Peyer's patch (tissue), 4 donors: ENCODE results near the gene ZNF674. TPM values are rescaled to one million over a fixed set of nuclear protein-coding genes. Genes with fewer than 3 reads are reported as not detected.
"Not testable (repeated sequence)": the region's sequence is repeated elsewhere in the genome, so short reads cannot be mapped to it uniquely, and the experiment has no call there.

Experiments used
- DNase-seq, 3 donors: peaks; one replicate each; pipeline ENCODE4 v3.0.0-alpha.2; 2017 to 2019
- H3K27ac ChIP-seq, 4 donors: fragments of 200-600 bp; sonication (generic); one replicate each; pipeline ENCODE4 v1.5.1; 2016 to 2019
- H3K27me3 ChIP-seq, 2 donors: fragments of 200-600 bp; sonication (generic); one replicate each; pipeline ENCODE4 v1.5.1; 2019
- H3K36me3 ChIP-seq, 3 donors: fragments of 200-600 bp; sonication (generic); one replicate each; pipeline ENCODE4 v1.5.1; 2016 to 2019
- H3K4me1 ChIP-seq, 4 donors: fragments of 200-600 bp; sonication (generic); one replicate each; pipeline ENCODE4 v1.5.1; 2016 to 2019
- H3K4me3 ChIP-seq, 4 donors: fragments of 200-600 bp; sonication (generic); 1 replicate in 3 of 4; 2 replicates in 1 of 4; pipeline ENCODE4 v1.5.1; 2016 to 2019; ENCODE audit warnings: mild to moderate bottlenecking in 1 of 4
- H3K9me3 ChIP-seq, 4 donors: fragments of 200-600 bp; sonication (generic); one replicate each; pipeline ENCODE4 v1.5.1; 2016 to 2019; ENCODE audit warnings: mild to moderate bottlenecking in 1 of 4
- POLR2A ChIP-seq, 2 donors: fragments of 450-650 bp; IDR thresholded peaks; one replicate each; pipeline ENCODE4 v1.5.1; 2017; ENCODE audit warnings: antibody characterized with exemption in 2 of 2, mild to moderate bottlenecking in 2 of 2, moderate library complexity in 2 of 2
- total RNA-seq, 4 donors: library from RNA; depleted of rRNA; stranded (reverse); fragments of >200 nt; gene quantifications; one replicate each; pipeline ENCODE4 v1.1.0, GENCODE V29; 2016
- TF ChIP-seq, protein P1 (sequence below), 6 experiments: fragments of 450-650 bp in 4 of 6; fragments of 200-600 bp in 2 of 6; sonication (generic) in 1 of 6; IDR thresholded peaks; one replicate each; pipeline ENCODE4 v1.5.1; 2017 to 2019; ENCODE audit warnings: antibody characterized with exemption in 6 of 6, mild to moderate bottlenecking in 3 of 6, moderate library complexity in 1 of 6

The ZNF674 gene
- total RNA-seq, 4 donors from 2014 or later: 3.3 to 18.2 (median 6.9) TPM

GRCh38 chrX:46477435-46477834 lies 67.8 kb downstream of the ZNF674 start:
- Histone ChIP-seq H3K4me1 (no peaks in the 10 kb centered on the region), H3K36me3 (peaks cover 0 to 3% (median 0%) of the 10 kb centered on the region in 3 donors), H3K9me3 (peaks cover 0 to 3% (median 0%) of the 10 kb centered on the region in 4 donors), H3K27me3 (no peaks in the 10 kb centered on the region), H3K27ac (no peak overlapping the region), H3K4me3 (no peak overlapping the region)
- DNase-seq: no peak
- no peak for TF ChIP-seq POLR2A (IDR thresholded peaks at IDR 0.05)
- TF ChIP-seq, protein P1, sequence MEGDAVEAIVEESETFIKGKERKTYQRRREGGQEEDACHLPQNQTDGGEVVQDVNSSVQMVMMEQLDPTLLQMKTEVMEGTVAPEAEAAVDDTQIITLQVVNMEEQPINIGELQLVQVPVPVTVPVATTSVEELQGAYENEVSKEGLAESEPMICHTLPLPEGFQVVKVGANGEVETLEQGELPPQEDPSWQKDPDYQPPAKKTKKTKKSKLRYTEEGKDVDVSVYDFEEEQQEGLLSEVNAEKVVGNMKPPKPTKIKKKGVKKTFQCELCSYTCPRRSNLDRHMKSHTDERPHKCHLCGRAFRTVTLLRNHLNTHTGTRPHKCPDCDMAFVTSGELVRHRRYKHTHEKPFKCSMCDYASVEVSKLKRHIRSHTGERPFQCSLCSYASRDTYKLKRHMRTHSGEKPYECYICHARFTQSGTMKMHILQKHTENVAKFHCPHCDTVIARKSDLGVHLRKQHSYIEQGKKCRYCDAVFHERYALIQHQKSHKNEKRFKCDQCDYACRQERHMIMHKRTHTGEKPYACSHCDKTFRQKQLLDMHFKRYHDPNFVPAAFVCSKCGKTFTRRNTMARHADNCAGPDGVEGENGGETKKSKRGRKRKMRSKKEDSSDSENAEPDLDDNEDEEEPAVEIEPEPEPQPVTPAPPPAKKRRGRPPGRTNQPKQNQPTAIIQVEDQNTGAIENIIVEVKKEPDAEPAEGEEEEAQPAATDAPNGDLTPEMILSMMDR (IDR thresholded peaks at IDR 0.05): no peak

DNA sequence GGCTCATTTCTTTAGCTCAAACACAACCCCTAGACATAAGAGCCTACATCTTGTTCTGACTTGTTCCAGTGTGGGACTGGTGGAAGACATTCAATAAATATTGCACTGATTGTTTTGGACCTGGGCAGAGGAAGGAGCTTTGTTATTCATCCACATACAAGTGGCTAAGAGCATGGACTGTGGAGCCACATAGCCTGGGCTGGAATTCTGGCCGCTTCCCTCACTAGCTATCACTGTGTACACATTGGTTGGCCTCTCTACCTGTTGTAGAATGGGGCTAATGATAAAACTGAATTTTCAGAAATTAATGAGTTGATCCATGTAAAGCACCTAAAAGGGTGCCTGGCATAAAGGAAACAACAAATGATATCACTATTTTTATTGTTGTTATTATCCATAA lies 80.0 kb downstream of the ZNF674 start:
- H3K9me3 ChIP-seq: no peaks in the 10 kb centered on the region
- H3K4me3 ChIP-seq: no peak overlapping the region
- no peak for DNase-seq
- no peak for TF ChIP-seq POLR2A (IDR thresholded peaks at IDR 0.05)
- TF ChIP-seq, protein P1 (IDR thresholded peaks at IDR 0.05): no peak
- peaks cover 0 to 10% (median 0%) of the 10 kb centered on the region in 3 donors for H3K36me3 ChIP-seq
- no peak overlapping the region for H3K27ac ChIP-seq
- H3K27me3 ChIP-seq: no peaks in the 10 kb centered on the region
- no peaks in the 10 kb centered on the region for H3K4me1 ChIP-seq

DNA sequence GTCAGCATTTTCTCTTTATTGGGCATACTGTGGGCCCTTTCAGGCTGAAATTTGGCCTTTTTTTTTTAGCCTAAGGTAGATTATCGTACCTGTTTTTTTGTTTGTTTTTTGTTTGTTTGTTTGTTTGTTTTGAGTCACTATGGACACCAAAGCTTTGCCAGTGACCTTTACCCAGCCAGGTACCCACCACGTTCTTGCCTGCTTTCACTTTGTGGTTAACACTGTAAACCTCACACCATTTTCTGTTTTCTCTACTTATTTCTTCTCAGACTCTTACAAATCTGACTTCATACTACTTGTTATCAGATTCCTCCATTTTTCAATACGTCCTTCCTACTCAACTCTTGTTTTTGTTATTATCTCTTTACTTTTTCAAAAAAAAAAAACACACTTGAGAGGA lies 81.5 kb downstream of the ZNF674 start:
- no peak for DNase-seq
- no peaks in the 10 kb centered on the region for H3K4me1 ChIP-seq
- no peaks in the 10 kb centered on the region for H3K27me3 ChIP-seq
- no peak for TF ChIP-seq POLR2A (IDR thresholded peaks at IDR 0.05)
- TF ChIP-seq, protein P1 (IDR thresholded peaks at IDR 0.05): no peak
- H3K4me3 ChIP-seq: no peak overlapping the region
- H3K9me3 ChIP-seq: no peaks in the 10 kb centered on the region
- H3K27ac ChIP-seq: no peak overlapping the region
- H3K36me3 ChIP-seq: peaks cover 0 to 10% (median 0%) of the 10 kb centered on the region in 3 donors

DNA sequence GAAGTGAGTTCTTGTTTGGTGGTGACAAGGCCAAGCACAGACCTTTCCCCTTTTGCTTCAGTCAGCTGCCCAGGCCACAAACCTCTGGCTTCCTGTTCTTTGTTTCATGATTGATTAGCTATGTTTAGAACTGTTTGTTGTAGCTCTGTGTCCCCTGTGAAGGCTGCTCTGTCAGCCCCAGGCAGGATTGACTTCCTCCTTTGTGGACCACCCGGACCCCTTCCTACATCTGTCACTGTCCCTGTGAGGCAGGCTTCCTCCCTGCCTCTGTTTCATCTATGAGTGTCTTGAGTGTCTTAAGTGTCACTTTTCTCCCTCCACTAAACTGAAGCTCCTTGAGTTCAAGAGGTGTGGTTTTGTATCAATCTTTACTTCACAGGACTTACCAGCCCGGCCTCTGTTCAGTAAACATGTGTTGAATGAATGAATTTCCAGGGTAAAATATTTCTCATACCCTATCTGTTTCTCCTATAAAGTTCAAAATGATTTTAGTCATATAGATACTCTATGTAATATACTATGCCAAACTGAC lies 83.5 kb downstream of the ZNF674 start:
- H3K36me3 ChIP-seq: no peaks in the 10 kb centered on the region
- H3K4me3 ChIP-seq: no peak overlapping the region
- no peaks in the 10 kb centered on the region for H3K4me1 ChIP-seq

DNA sequence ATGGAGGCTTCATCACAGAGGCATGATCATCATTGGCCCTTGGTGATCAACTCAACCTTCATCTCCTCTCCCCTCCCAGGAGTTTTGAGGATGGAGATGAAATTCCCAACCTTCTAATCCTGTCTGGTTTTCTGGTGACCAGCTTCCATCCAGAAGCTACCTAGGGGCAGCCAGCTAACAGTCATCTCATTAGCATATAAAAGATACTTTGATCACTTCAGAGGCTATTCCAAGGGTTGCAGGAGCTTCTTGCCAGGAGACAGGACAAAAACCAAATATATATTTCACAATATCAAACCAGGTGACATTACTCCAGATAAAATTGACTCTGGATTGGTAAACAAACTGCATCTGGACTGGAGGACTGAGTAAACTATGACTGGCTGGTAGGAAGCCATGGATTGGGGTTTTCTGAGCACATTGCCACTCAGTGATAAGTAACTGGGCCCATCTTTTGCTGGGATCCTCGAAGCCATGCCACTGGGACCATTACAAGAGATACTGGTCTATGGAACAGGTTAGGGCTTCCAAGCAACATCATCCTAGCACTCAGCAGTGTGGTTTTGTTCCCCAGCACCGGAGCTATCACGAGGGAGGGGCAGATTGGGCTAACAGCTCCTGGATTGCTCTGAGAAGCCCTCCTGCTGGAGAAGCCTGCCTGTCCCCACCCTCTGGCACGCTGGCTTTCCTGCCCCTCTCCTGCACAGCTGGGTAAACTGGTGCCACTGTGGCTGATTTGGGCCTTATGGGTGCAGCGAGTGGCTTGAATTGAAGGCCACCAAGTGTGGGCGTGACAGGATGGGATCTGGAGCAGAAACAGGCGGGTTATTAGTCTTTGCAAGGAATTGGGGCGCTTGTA lies 84.2 kb downstream of the ZNF674 start:
- not testable (repeated sequence) for H3K36me3 ChIP-seq, H3K27me3 ChIP-seq, H3K4me1 ChIP-seq, H3K4me3 ChIP-seq, H3K9me3 ChIP-seq, DNase-seq
- peak overlapping the region in 1 of 4 donors; percentile 32 for H3K27ac ChIP-seq

More for the DNA sequence above, 83.5 kb downstream of the ZNF674 start:
- no peak for TF ChIP-seq POLR2A (IDR thresholded peaks at IDR 0.05)
- TF ChIP-seq, protein P1 (IDR thresholded peaks at IDR 0.05): no peak
- Histone ChIP-seq H3K27ac (peak overlapping the region in 1 of 4 donors; percentile 32), H3K9me3 (no peaks in the 10 kb centered on the region), H3K27me3 (no peaks in the 10 kb centered on the region)
- no peak for DNase-seq

DNA sequence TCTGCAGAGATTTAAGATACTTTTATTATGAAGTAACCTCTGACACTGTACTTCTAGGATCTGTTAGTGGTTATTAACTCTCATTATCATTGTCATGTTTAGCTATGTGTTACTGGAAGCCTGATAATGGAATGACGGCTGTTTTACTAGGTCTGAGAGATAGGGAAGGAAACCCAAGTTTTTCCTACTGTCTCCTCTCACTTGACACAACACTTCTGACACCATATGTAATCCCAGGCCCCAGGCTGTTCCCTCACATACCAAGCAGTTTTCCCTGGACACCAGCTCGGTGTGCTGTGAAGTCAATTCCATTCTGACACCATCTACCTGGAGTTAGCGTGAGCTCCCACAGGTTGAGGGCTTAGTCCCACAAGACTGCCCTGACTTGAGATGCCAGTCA lies 85.6 kb downstream of the ZNF674 start:
- H3K27me3 ChIP-seq: no peaks in the 10 kb centered on the region
- no peaks in the 10 kb centered on the region for H3K4me1 ChIP-seq
- no peak overlapping the region for H3K27ac ChIP-seq
- no peak for DNase-seq
- no peak overlapping the region for H3K4me3 ChIP-seq
- no peaks in the 10 kb centered on the region for H3K9me3 ChIP-seq
- TF ChIP-seq, protein P1 (IDR thresholded peaks at IDR 0.05): no peak
- no peak for TF ChIP-seq POLR2A (IDR thresholded peaks at IDR 0.05)
- no peaks in the 10 kb centered on the region for H3K36me3 ChIP-seq
